Myocyte (in vitro differentiated cells): Measurements from ENCODE around the gene ZNF350. TPM values are rescaled to one million over a fixed set of nuclear protein-coding genes. Genes with fewer than 3 reads are reported as not detected.
"Not testable (repeated sequence)": the region's sequence is repeated elsewhere in the genome, so short reads cannot be mapped to it uniquely, and the experiment has no call there.

ENCODE experiments used
- DNase-seq: peaks from one replicate; pipeline ENCODE4 v3.0.0-alpha.2; 2012; ENCODE audit warnings: low read depth
- polyA plus RNA-seq: library from polyadenylated mRNA; unstranded; fragments of >200 nt; gene quantifications from one replicate; pipeline ENCODE4 v1.2.1, GENCODE V29; 2012; ENCODE audit warnings: missing spikeins
- total RNA-seq: library from RNA; depleted of rRNA; stranded (reverse); fragments of >200 nt; gene quantifications from 2 replicates; pipeline ENCODE4 v1.2.3, GENCODE V29; 2014

ZNF350 gene
- 6.8 and 7.1 TPM in 2 replicates for total RNA-seq
- polyA plus RNA-seq, result 4.1 TPM

GRCh38 chr19:51986309-51987291 is at the start of gene ZNF350:
TSS of gene ZNF350 (minus strand) at chr19:51986840. CDS start at chr19:51974360, 12,480 bp downstream.
- peak; percentile 96 for DNase-seq

DNA sequence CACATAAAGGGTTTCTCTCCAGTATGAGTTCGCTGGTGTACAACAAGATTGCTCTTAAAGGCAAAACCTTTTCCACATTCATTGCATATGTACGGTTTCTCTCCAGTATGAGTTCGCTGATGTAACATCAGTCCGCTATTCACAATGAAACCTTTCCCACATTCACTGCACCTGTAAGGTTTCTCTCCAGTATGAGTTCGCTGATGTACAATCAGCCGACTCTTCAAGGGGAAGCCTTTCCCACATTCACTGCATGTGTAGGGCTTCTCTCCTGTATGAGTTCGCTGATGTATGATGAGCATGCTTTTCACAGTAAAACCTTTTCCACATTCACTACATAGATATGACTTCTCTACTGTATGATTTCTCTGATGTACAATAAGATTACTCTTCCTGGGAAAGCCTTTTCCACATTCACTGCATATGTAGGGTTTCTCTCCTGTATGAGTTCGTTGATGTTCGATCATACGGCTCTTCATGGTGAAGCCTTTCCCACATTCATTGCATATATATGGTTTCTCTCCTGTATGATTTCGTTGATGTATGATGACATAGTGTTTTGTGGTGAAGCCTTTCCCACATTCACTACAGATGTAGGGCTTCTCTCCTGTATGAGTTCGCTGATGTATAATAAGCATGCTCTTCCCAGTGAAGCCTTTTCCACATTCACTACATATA is 47.5 kb upstream of the ZNF350 start:
- DNase-seq, result no peak

DNA sequence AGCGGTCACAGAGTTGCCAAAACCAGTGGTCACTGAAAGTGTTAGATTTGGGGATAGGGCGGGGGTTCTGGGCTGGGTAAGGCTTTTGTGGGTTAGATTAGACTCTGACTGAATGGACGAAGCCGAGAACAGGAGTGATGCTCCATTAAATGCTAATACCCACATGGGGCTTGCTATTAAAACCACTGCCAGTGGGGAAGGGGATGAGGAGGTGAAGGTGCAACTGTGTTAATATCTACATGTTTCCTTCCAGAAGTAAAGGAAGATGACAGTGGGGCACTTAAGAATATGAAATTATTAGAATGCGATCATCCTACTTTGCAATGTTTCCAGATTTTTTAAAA is 42.1 kb upstream of the ZNF350 start:
- DNase-seq, result no peak

GRCh38 chr19:52028027-52028779 is 41.6 kb upstream of the ZNF350 start, which contains the start of gene ZNF614:
TSS of gene ZNF614 (minus strand) at chr19:52028379. CDS start at chr19:52025745, 2,634 bp downstream.
- peak; percentile 92 for DNase-seq

DNA sequence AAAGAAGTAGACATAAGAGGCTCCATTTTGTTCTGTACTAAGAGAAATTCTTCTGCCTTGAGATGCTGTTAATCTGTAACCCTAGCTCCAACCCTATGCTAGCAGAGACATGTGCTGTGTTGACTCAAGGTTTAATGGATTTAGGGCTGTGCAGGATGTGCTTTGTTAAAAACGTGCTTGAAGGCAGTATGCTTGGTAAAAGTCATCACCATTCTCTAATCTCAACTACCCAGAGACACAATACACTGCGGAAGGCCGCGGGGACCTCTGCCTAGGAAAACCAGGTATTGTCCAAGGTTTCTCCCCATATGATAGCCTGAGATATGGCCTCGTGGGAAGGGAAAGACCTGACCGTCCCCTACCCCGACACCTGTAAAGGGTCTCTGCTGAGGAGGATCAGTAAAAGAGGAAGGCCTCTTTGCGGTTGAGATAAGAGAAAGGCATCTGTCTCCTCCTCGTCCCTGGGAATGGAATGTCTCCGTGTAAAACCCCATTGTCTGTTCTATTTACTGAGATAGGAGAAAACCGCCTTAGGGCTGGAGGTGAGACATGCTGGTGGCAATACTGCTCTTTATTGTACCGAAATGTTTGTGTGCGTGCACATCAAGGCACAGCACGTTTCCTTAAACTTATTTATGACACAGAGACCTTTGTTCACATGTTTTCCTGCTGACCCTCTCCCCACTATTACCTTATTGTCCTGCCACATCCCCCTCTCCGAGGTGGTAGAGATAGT is 39.8 kb upstream of the ZNF350 start:
- not testable (repeated sequence) for DNase-seq

DNA sequence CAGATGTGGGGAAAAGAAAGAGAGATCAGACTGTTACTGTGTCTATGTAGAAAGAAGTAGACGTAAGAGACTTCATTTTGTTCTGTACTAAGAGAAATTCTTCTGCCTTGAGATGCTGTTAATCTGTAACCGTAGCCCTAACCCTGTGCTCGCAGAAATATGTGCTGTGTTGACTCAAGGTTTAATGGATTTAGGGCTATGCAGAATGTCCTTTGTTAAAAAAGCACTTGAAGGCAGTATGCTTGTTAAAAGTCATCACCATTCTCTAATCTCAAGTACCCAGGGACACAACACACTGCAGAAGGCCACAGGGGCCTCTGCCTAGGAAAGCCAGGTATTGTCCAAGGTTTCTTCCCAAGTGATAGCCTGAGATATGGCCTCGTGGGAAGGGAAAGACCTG is 37.8 kb upstream of the ZNF350 start:
- DNase-seq, result not testable (repeated sequence)

- no peak for DNase-seq
Measured at GRCh38 chr19:52022193-52022592, 35.6 kb upstream of the ZNF350 start.

GRCh38 chr19:52020506-52020905 is 33.9 kb upstream of the ZNF350 start:
- DNase-seq, result no peak

- no peak for DNase-seq
Measured at GRCh38 chr19:52010674-52011073, 24.0 kb upstream of the ZNF350 start.

- peak; percentile 92 for DNase-seq
Measured at GRCh38 chr19:52007806-52008557, 21.3 kb upstream of the ZNF350 start, which contains the start of gene ZNF615. TSS of gene ZNF615 (minus strand) at chr19:52008211. CDS start at chr19:52003711, 4,500 bp downstream.

DNA sequence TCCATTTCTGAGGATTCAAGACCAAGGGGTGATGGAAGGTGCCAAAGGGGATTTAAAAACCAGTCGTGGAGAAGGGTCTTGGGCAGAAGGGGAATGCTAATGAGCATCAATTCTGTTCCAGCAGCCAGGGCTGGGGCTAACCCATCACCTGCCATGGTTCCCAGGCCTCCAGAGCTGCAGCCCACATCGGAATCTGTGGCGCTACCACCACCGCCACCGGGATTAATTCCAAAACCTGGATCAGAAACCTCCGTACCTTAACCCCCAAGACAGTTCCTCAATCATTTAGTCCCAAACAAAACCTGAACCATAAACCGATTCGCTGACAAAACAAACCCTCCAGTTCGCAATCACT is 20.8 kb upstream of the ZNF350 start:
- peak; percentile 58 for DNase-seq

DNA sequence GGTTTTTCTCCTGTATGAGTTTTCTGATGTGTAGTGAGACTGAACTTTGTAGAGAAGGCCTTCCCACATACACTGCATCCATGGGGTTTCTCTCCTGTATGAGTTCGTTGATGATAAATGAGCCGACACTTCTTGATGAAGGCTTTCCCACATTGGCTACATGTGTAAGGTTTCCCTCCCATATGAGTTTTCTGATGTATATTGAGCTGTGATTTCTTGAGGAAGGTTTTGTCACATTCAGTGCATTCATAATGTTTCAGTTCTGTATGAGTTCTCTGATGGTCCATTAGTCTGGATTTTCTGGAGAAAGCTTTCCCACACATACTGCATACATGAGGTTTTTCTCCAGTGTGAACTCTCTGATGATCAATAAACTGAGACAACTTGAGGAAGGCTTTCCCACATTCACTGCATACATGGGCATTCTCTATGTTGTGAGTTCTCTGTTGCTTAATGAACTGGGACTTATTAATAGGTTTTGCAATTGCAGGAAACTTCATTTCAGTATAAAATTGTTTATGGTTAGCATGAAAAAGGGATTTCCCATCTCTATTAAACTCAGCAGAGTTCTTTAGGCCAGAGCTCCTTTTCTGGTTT is 7.5 kb upstream of the ZNF350 start:
- no peak for DNase-seq

GRCh38 chr19:51993422-51993821 is 6.8 kb upstream of the ZNF350 start:
- DNase-seq, result no peak

- DNase-seq, result no peak
Measured at GRCh38 chr19:51983361-51983760, 3.3 kb downstream of the ZNF350 start.

- not testable (repeated sequence) for DNase-seq
Measured at GRCh38 chr19:51980926-51981325, 5.7 kb downstream of the ZNF350 start.

DNA sequence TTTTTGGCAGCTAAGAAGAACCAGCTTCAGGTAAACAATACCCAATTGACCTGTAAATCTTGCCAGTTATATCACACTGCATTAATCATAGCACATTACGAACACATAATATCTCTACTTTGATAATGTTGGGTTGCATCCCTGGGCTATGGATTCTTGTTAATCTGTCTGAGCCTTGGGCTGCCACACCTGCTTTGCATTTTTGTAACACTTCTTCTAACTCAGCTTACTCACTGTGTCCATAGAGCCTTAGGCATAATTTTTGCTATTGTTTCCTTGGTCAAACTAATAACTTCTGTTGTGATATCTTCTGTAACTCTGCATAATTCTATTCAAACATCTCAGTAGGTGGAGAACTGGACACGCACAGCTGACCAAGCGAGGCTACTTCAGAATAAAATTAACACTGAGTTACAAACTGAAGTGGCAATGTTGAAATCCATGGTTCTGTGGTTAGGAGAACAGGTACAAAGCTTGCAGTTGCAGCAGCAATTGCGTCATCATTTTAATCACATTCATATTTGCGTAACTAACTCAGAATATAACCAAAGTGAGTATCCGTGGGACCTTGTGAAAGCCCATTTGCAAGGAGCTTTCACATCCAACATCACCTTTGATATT is 6.4 kb downstream of the ZNF350 start:
- DNase-seq, result no peak

DNA sequence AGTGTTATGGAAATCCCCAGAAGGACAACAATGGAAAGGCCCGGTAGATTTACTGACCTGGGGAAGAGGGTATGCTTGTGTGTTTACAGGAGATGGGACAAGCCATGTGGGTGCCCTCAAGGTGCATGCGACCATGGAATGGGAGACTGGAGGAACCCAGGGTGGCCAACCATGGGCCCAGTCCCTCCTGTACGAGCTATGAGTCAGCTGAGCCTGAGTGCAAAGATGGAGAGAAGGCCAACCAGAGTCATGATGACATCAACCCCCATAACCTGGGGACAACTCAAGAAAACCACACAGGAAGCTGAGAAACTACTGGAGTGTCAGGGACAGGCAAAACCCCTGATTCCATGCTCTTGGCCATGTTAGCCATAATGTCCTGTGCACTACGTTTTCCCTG is 7.8 kb downstream of the ZNF350 start:
- no peak for DNase-seq

GRCh38 chr19:51977346-51977745 is 9.3 kb downstream of the ZNF350 start:
- DNase-seq, result no peak

GRCh38 chr19:51976852-51977251 is 9.8 kb downstream of the ZNF350 start:
- DNase-seq, result no peak
